Calu3 (cell line): ENCODE results near the gene CDH13. TPM values are rescaled to one million over a fixed set of nuclear protein-coding genes. Genes with fewer than 3 reads are reported as not detected.

Experiments
- BruUV-seq: library from RNA; stranded (reverse); fragments of 400-500 nt; replicated peaks from 2 replicates; lab custom pipeline; 2021; lab: Mats Ljungman, UMichigan
- CTCF ChIA-PET: fragments of 300-600 bp; sonication (Branson Sonifier 250); formaldehyde crosslinking; loops from one replicate; lab custom pipeline; 2022; ENCODE audit warnings: antibody characterized with exemption; lab: Charles Lee
- DNase-seq: peaks from one replicate; pipeline ENCODE4 v3.0.0; 2022
- H3K27ac Mint-ChIP-seq: one replicate; pipeline ENCODE4 v1.8.0; 2022; ENCODE audit warnings: mixed read lengths; ENCODE audit not compliant: unreplicated experiment
- H3K27me3 Mint-ChIP-seq: one replicate; pipeline ENCODE4 v1.8.0; 2022; ENCODE audit warnings: mixed read lengths; ENCODE audit not compliant: unreplicated experiment
- H3K36me3 Mint-ChIP-seq: one replicate; pipeline ENCODE4 v1.8.0; 2022; ENCODE audit warnings: mild to moderate bottlenecking, moderate library complexity, mixed read lengths; ENCODE audit not compliant: insufficient read depth, unreplicated experiment
- H3K4me1 Mint-ChIP-seq: one replicate; pipeline ENCODE4 v1.8.0; 2022; ENCODE audit warnings: mild to moderate bottlenecking, low read depth, mixed read lengths; ENCODE audit not compliant: unreplicated experiment
- H3K4me3 Mint-ChIP-seq: one replicate; pipeline ENCODE4 v1.8.0; 2022; ENCODE audit warnings: mild to moderate bottlenecking, low read depth, moderate library complexity, mixed read lengths; ENCODE audit not compliant: unreplicated experiment
- H3K9me3 Mint-ChIP-seq: one replicate; pipeline ENCODE4 v1.8.0; 2022; ENCODE audit warnings: low read depth, mixed read lengths; ENCODE audit not compliant: unreplicated experiment
- CTCF ChIP-seq: fragments of 200-600 bp; IDR thresholded peaks from one replicate; pipeline ENCODE4 v1.8.0; 2022; ENCODE audit warnings: antibody characterized with exemption; ENCODE audit not compliant: unreplicated experiment
- intact Hi-C: fragments of 100-400 bp; cut with micrococcal nuclease; formaldehyde crosslinking; loops from one replicate; pipeline ENCODE4 v1.10.0; 2022; ENCODE audit not compliant: unreplicated experiment
- total RNA-seq: library from RNA; stranded (reverse); gene quantifications from 2 replicates; pipeline ENCODE4 v1.2.3, GENCODE V29; 2022

The CDH13 gene
- total RNA-seq, 1 experiment from 2014 or later: not detected

- no TSS peak for BruUV-seq
- Mint-ChIP-seq H3K27ac (no peak overlapping the region), H3K27me3 (no peaks in the 10 kb centered on the region), H3K9me3 (peaks cover 16% of the 10 kb centered on the region), H3K4me1 (no peaks in the 10 kb centered on the region), H3K36me3 (no peaks in the 10 kb centered on the region), H3K4me3 (no peak overlapping the region)
- intact Hi-C loops: no loop called here
- CTCF ChIA-PET: no interaction called here
- no peak for DNase-seq
- no peak for TF ChIP-seq CTCF
Measured at GRCh38 chr16:83070416-83071209, 443.8 kb downstream of the CDH13 start.

- Mint-ChIP-seq H3K27ac (no peak overlapping the region), H3K4me3 (no peak overlapping the region), H3K27me3 (no peaks in the 10 kb centered on the region), H3K4me1 (no peaks in the 10 kb centered on the region), H3K36me3 (no peaks in the 10 kb centered on the region), H3K9me3 (peaks cover 18% of the 10 kb centered on the region)
- no TSS peak for BruUV-seq
- intact Hi-C loops: no loop called here
- no peak for TF ChIP-seq CTCF
- CTCF ChIA-PET: no interaction called here
- no peak for DNase-seq
Measured at GRCh38 chr16:83075956-83076355, 449.2 kb downstream of the CDH13 start.

- H3K4me3 Mint-ChIP-seq: no peak overlapping the region
- no peaks in the 10 kb centered on the region for H3K27me3 Mint-ChIP-seq
- no peaks in the 10 kb centered on the region for H3K36me3 Mint-ChIP-seq
- BruUV-seq: no TSS peak
- no peaks in the 10 kb centered on the region for H3K4me1 Mint-ChIP-seq
- CTCF ChIA-PET: no interaction called here
- peaks cover 12% of the 10 kb centered on the region for H3K9me3 Mint-ChIP-seq
- intact Hi-C loops: no loop called here
- no peak for TF ChIP-seq CTCF
- H3K27ac Mint-ChIP-seq: no peak overlapping the region
- no peak for DNase-seq
Measured at GRCh38 chr16:83083361-83083760, 456.6 kb downstream of the CDH13 start.

- no peak for DNase-seq
- intact Hi-C loops: no loop called here
- CTCF ChIA-PET: no interaction called here
- Mint-ChIP-seq H3K4me3 (no peak overlapping the region), H3K27ac (no peak overlapping the region), H3K9me3 (peaks cover 15% of the 10 kb centered on the region), H3K27me3 (no peaks in the 10 kb centered on the region), H3K4me1 (no peaks in the 10 kb centered on the region), H3K36me3 (no peaks in the 10 kb centered on the region)
- no TSS peak for BruUV-seq
- no peak for TF ChIP-seq CTCF
Measured at GRCh38 chr16:83085660-83086059, 458.9 kb downstream of the CDH13 start.
